ENCODE data around the gene THUMPD3.

The THUMPD3 gene

GRCh38 chr3:9362731-9363530, at the start of gene THUMPD3:
TSS of gene THUMPD3 (plus strand) at chr3:9363054. CDS start at chr3:9365069, 2,015 bp downstream.
- Histone ChIP-seq H3K36me3 (replicated peaks) (peaks cover 36% of the 10 kb centered on the region), H3K4me3 (peak within 1 kb of the TSS; percentile 63), H3K4me1 (peaks cover 8% of the 10 kb centered on the region), H3K9me3 (no peaks in the 10 kb centered on the region), H3K27me3 (ENCODE audit: low read depth) (no peaks in the 10 kb centered on the region)
- in situ Hi-C loops (cut with MboI; ENCODE audit: low sequenced_read_pairs), result no loop called here
- DNase-seq (ENCODE audit: low spot score in 2 of 2), result peak; percentile 91 to 93

GRCh38 chr3:9314796-9315195, 48.1 kb upstream of the THUMPD3 start:
- H3K4me3 ChIP-seq, result no peak overlapping the region
- no peak for DNase-seq (ENCODE audit: low spot score in 2 of 2)
- no peaks in the 10 kb centered on the region for H3K9me3 ChIP-seq
- H3K27me3 ChIP-seq (ENCODE audit: low read depth), result peaks cover 7% of the 10 kb centered on the region; the same call in 1 of the 2 replicates
- in situ Hi-C loops (cut with MboI; ENCODE audit: low sequenced_read_pairs), result loop anchor here (25.0 kb wide), 1 partner anchor 552 kb away; the partner anchor contains the start of gene OXTR
- no peaks in the 10 kb centered on the region for H3K36me3 ChIP-seq (replicated peaks)
- H3K4me1 ChIP-seq, result no peaks in the 10 kb centered on the region

GRCh38 chr3:9316881-9317361, 45.9 kb upstream of the THUMPD3 start:
- in situ Hi-C loops (cut with MboI; ENCODE audit: low sequenced_read_pairs), result loop anchor here (25.0 kb wide), 1 partner anchor 555 kb away; the partner anchor contains the start of gene OXTR
- no peaks in the 10 kb centered on the region for H3K9me3 ChIP-seq
- no peaks in the 10 kb centered on the region for H3K36me3 ChIP-seq (replicated peaks)
- no peak overlapping the region for H3K4me3 ChIP-seq
- no peak for DNase-seq (ENCODE audit: low spot score in 2 of 2)
- no peaks in the 10 kb centered on the region for H3K4me1 ChIP-seq
- H3K27me3 ChIP-seq (ENCODE audit: low read depth), result peaks cover 7% of the 10 kb centered on the region; the same call in 1 of the 2 replicates

- Histone ChIP-seq H3K9me3 (peaks cover 6% of the 10 kb centered on the region; the same call in 1 of the 2 replicates), H3K36me3 (replicated peaks) (no peaks in the 10 kb centered on the region), H3K4me3 (no peak overlapping the region), H3K27me3 (ENCODE audit: low read depth) (no peaks in the 10 kb centered on the region), H3K4me1 (no peaks in the 10 kb centered on the region; the same call in 1 of the 2 replicates)
- in situ Hi-C loops (cut with MboI; ENCODE audit: low sequenced_read_pairs), result loop anchor here (25.0 kb wide), 1 partner anchor 560 kb away; the partner anchor contains the start of gene OXTR
- DNase-seq (ENCODE audit: low spot score in 2 of 2), result no peak
Measured at GRCh38 chr3:9322780-9323179, 40.1 kb upstream of the THUMPD3 start.

- in situ Hi-C loops (cut with MboI; ENCODE audit: low sequenced_read_pairs), result loop anchor here (25.0 kb wide), 1 partner anchor 563 kb away; the partner anchor contains the start of gene OXTR
- no peaks in the 10 kb centered on the region; the same call in 1 of the 2 replicates for H3K4me1 ChIP-seq
- peak in 1 of 2 experiments; percentile 63 for DNase-seq (ENCODE audit: low spot score in 2 of 2)
- peaks cover 6% of the 10 kb centered on the region; the same call in 1 of the 2 replicates for H3K9me3 ChIP-seq
- no peaks in the 10 kb centered on the region for H3K27me3 ChIP-seq (ENCODE audit: low read depth)
- no peak overlapping the region for H3K4me3 ChIP-seq
- no peaks in the 10 kb centered on the region for H3K36me3 ChIP-seq (replicated peaks)
Measured at GRCh38 chr3:9324944-9325343, 37.9 kb upstream of the THUMPD3 start.

- H3K4me1 ChIP-seq, result no peaks in the 10 kb centered on the region; the same call in 1 of the 2 replicates
- H3K36me3 ChIP-seq (replicated peaks), result no peaks in the 10 kb centered on the region
- H3K27me3 ChIP-seq (ENCODE audit: low read depth), result no peaks in the 10 kb centered on the region
- H3K9me3 ChIP-seq, result peaks cover 6% of the 10 kb centered on the region; the same call in 1 of the 2 replicates
- in situ Hi-C loops (cut with MboI; ENCODE audit: low sequenced_read_pairs), result no loop called here
- H3K4me3 ChIP-seq, result no peak overlapping the region
- no peak for DNase-seq (ENCODE audit: low spot score in 2 of 2)
Measured at GRCh38 chr3:9327578-9327977, 35.3 kb upstream of the THUMPD3 start.

- Histone ChIP-seq H3K4me3 (no peak overlapping the region), H3K36me3 (replicated peaks) (no peaks in the 10 kb centered on the region), H3K27me3 (ENCODE audit: low read depth) (no peaks in the 10 kb centered on the region), H3K9me3 (peaks cover 6% of the 10 kb centered on the region; the same call in 1 of the 2 replicates), H3K4me1 (no peaks in the 10 kb centered on the region; the same call in none of the 2 replicates)
- no peak for DNase-seq (ENCODE audit: low spot score in 2 of 2)
- in situ Hi-C loops (cut with MboI; ENCODE audit: low sequenced_read_pairs), result no loop called here
Measured at GRCh38 chr3:9330166-9330703, 32.6 kb upstream of the THUMPD3 start.

- Histone ChIP-seq H3K4me1 (no peaks in the 10 kb centered on the region; the same call in 1 of the 2 replicates), H3K36me3 (replicated peaks) (no peaks in the 10 kb centered on the region), H3K4me3 (no peak overlapping the region), H3K27me3 (ENCODE audit: low read depth) (no peaks in the 10 kb centered on the region), H3K9me3 (peaks cover 6% of the 10 kb centered on the region; the same call in 1 of the 2 replicates)
- DNase-seq (ENCODE audit: low spot score in 2 of 2), result no peak
- in situ Hi-C loops (cut with MboI; ENCODE audit: low sequenced_read_pairs), result no loop called here
Measured at GRCh38 chr3:9331171-9331570, 31.7 kb upstream of the THUMPD3 start.

- Histone ChIP-seq H3K9me3 (peaks cover 3% of the 10 kb centered on the region; the same call in 1 of the 2 replicates), H3K36me3 (replicated peaks) (no peaks in the 10 kb centered on the region), H3K27me3 (ENCODE audit: low read depth) (no peaks in the 10 kb centered on the region), H3K4me3 (no peak overlapping the region), H3K4me1 (no peaks in the 10 kb centered on the region; the same call in 1 of the 2 replicates)
- in situ Hi-C loops (cut with MboI; ENCODE audit: low sequenced_read_pairs), result no loop called here
- DNase-seq (ENCODE audit: low spot score in 2 of 2), result no peak
Measured at GRCh38 chr3:9332250-9333030, 30.4 kb upstream of the THUMPD3 start.

- no peak for DNase-seq (ENCODE audit: low spot score in 2 of 2)
- no peak overlapping the region for H3K4me3 ChIP-seq
- no peaks in the 10 kb centered on the region for H3K4me1 ChIP-seq
- H3K9me3 ChIP-seq, result no peaks in the 10 kb centered on the region
- no peaks in the 10 kb centered on the region for H3K36me3 ChIP-seq (replicated peaks)
- H3K27me3 ChIP-seq (ENCODE audit: low read depth), result no peaks in the 10 kb centered on the region
- in situ Hi-C loops (cut with MboI; ENCODE audit: low sequenced_read_pairs), result no loop called here
Measured at GRCh38 chr3:9339761-9340471, 22.9 kb upstream of the THUMPD3 start.

- no peaks in the 10 kb centered on the region for H3K9me3 ChIP-seq
- no peaks in the 10 kb centered on the region for H3K27me3 ChIP-seq (ENCODE audit: low read depth)
- DNase-seq (ENCODE audit: low spot score in 2 of 2), result no peak
- no peaks in the 10 kb centered on the region for H3K36me3 ChIP-seq (replicated peaks)
- H3K4me1 ChIP-seq, result no peaks in the 10 kb centered on the region
- in situ Hi-C loops (cut with MboI; ENCODE audit: low sequenced_read_pairs), result no loop called here
- no peak overlapping the region for H3K4me3 ChIP-seq
Measured at GRCh38 chr3:9340472-9340902, 22.4 kb upstream of the THUMPD3 start.

GRCh38 chr3:9342696-9343095, 20.2 kb upstream of the THUMPD3 start:
- H3K4me3 ChIP-seq, result no peak overlapping the region
- H3K9me3 ChIP-seq, result no peaks in the 10 kb centered on the region
- no peak for DNase-seq (ENCODE audit: low spot score in 2 of 2)
- no peaks in the 10 kb centered on the region for H3K27me3 ChIP-seq (ENCODE audit: low read depth)
- H3K36me3 ChIP-seq (replicated peaks), result no peaks in the 10 kb centered on the region
- in situ Hi-C loops (cut with MboI; ENCODE audit: low sequenced_read_pairs), result no loop called here
- H3K4me1 ChIP-seq, result no peaks in the 10 kb centered on the region

GRCh38 chr3:9343115-9343514, 19.7 kb upstream of the THUMPD3 start:
- in situ Hi-C loops (cut with MboI; ENCODE audit: low sequenced_read_pairs), result no loop called here
- Histone ChIP-seq H3K4me1 (no peaks in the 10 kb centered on the region), H3K9me3 (no peaks in the 10 kb centered on the region), H3K27me3 (ENCODE audit: low read depth) (no peaks in the 10 kb centered on the region), H3K4me3 (no peak overlapping the region), H3K36me3 (replicated peaks) (no peaks in the 10 kb centered on the region)
- no peak for DNase-seq (ENCODE audit: low spot score in 2 of 2)
